BE2C (cell line): ENCODE measurements around the gene RALGPS1.

Experiments used
- DNase-seq: peaks from one replicate; pipeline ENCODE4 v3.0.0-alpha.2; 2020
- H3K27me3 ChIP-seq: fragments of 250-450 bp; sonication (Bioruptor Pico); 2 replicates; pipeline ENCODE4 v1.5.1; 2020; ENCODE audit warnings: mild to moderate bottlenecking
- H3K36me3 ChIP-seq: fragments of 250-450 bp; sonication (Bioruptor Pico); 2 replicates; pipeline ENCODE4 v1.5.1; 2020; ENCODE audit warnings: mild to moderate bottlenecking
- H3K4me1 ChIP-seq: fragments of 250-450 bp; sonication (Bioruptor Pico); 2 replicates; pipeline ENCODE4 v1.5.1; 2020
- H3K4me3 ChIP-seq: 2 replicates; pipeline ENCODE4 v1.5.1; 2011; ENCODE audit warnings: low read depth, low read length
- H3K9me3 ChIP-seq: fragments of 250-450 bp; sonication (Bioruptor Pico); 2 replicates; pipeline ENCODE4 v1.5.1; 2020
- CTCF ChIP-seq: IDR thresholded peaks from 2 replicates; pipeline ENCODE4 v1.5.1; 2012; ENCODE audit warnings: mild to moderate bottlenecking, low read depth, low read length

Gene RALGPS1

GRCh38 chr9:127078336-127078735 lies 163.8 kb downstream of the RALGPS1 start:
- no peak for TF ChIP-seq CTCF
- no peaks in the 10 kb centered on the region for H3K36me3 ChIP-seq
- H3K9me3 ChIP-seq: no peaks in the 10 kb centered on the region
- no peaks in the 10 kb centered on the region for H3K4me1 ChIP-seq
- H3K4me3 ChIP-seq: no peak overlapping the region
- no peak for DNase-seq
- H3K27me3 ChIP-seq: no peaks in the 10 kb centered on the region

GRCh38 chr9:127078988-127079387 lies 164.4 kb downstream of the RALGPS1 start:
- Histone ChIP-seq H3K27me3 (no peaks in the 10 kb centered on the region), H3K4me1 (no peaks in the 10 kb centered on the region), H3K9me3 (no peaks in the 10 kb centered on the region), H3K4me3 (no peak overlapping the region), H3K36me3 (no peaks in the 10 kb centered on the region)
- DNase-seq: no peak
- TF ChIP-seq CTCF: no peak

- Histone ChIP-seq H3K4me1 (no peaks in the 10 kb centered on the region), H3K36me3 (no peaks in the 10 kb centered on the region), H3K27me3 (no peaks in the 10 kb centered on the region), H3K4me3 (no peak overlapping the region), H3K9me3 (no peaks in the 10 kb centered on the region)
- TF ChIP-seq CTCF: no peak
- DNase-seq: no peak
Observed at GRCh38 chr9:127079446-127080140, 165.0 kb downstream of the RALGPS1 start.

- TF ChIP-seq CTCF: no peak
- Histone ChIP-seq H3K4me3 (no peak overlapping the region), H3K36me3 (no peaks in the 10 kb centered on the region), H3K4me1 (no peaks in the 10 kb centered on the region), H3K9me3 (no peaks in the 10 kb centered on the region), H3K27me3 (no peaks in the 10 kb centered on the region)
- no peak for DNase-seq
Observed at GRCh38 chr9:127081250-127082185, 166.9 kb downstream of the RALGPS1 start.

GRCh38 chr9:127083138-127083980 lies 168.8 kb downstream of the RALGPS1 start:
- no peak for DNase-seq
- Histone ChIP-seq H3K36me3 (no peaks in the 10 kb centered on the region), H3K9me3 (no peaks in the 10 kb centered on the region), H3K27me3 (no peaks in the 10 kb centered on the region), H3K4me1 (no peaks in the 10 kb centered on the region), H3K4me3 (no peak overlapping the region)
- no peak for TF ChIP-seq CTCF
